HepG2 (cell line): Measurements from ENCODE around the gene SMARCC1. TPM values are rescaled to one million over a fixed set of nuclear protein-coding genes. Genes with fewer than 3 reads are reported as not detected.

Experiments used
- CENPX ChIP-seq: sonication (generic); formaldehyde crosslinking; IDR thresholded peaks from 2 replicates; pipeline ENCODE4 v1.9.0; 2021; ENCODE audit warnings: mild to moderate bottlenecking, missing genetic modification reagents, moderate library complexity
- NRL ChIP-seq: sonication (generic); formaldehyde crosslinking; IDR thresholded peaks from 2 replicates; pipeline ENCODE4 v1.5.0; 2020; ENCODE audit warnings: missing genetic modification reagents, mild to moderate bottlenecking, moderate library complexity, borderline replicate concordance
- RFX1 ChIP-seq: fragments of 450-650 bp; IDR thresholded peaks from 2 replicates; pipeline ENCODE4 v1.6.1; 2017
- SRSF4 ChIP-seq: fragments of 200-400 bp; formaldehyde crosslinking; IDR thresholded peaks from one replicate; pipeline ENCODE4 v1.6.1; 2018; ENCODE audit warnings: mild to moderate bottlenecking, low read depth, low read length, moderate library complexity; ENCODE audit not compliant: poor library complexity, severe bottlenecking
- STAG1 ChIP-seq: sonication (generic); formaldehyde crosslinking; IDR thresholded peaks from 2 replicates; pipeline ENCODE4 v1.4.0; 2020; ENCODE audit warnings: missing genetic modification reagents
- THAP11 ChIP-seq: IDR thresholded peaks from 2 replicates; pipeline ENCODE4 v1.6.1; 2016; ENCODE audit warnings: missing biosample characterization, missing genetic modification reagents
- THAP7 ChIP-seq: sonication (generic); formaldehyde crosslinking; IDR thresholded peaks from 2 replicates; pipeline ENCODE4 v1.8.1; 2023; ENCODE audit warnings: mild to moderate bottlenecking, missing genetic modification reagents
- ZBTB42 ChIP-seq: sonication (generic); formaldehyde crosslinking; IDR thresholded peaks from 2 replicates; pipeline ENCODE4 v1.5.0; 2020; ENCODE audit warnings: mild to moderate bottlenecking, missing genetic modification reagents
- ZNF543 ChIP-seq: sonication (generic); formaldehyde crosslinking; IDR thresholded peaks from 2 replicates; pipeline ENCODE4 v1.4.0; 2020; ENCODE audit warnings: mild to moderate bottlenecking, missing genetic modification reagents
- ZNF629 ChIP-seq: sonication (generic); formaldehyde crosslinking; conservative IDR thresholded peaks from 2 replicates; pipeline ENCODE4 v1.5.0; 2020; ENCODE audit warnings: missing genetic modification reagents
- ZNF747 ChIP-seq: sonication (generic); formaldehyde crosslinking; IDR thresholded peaks from 2 replicates; pipeline ENCODE4 v1.8.1; 2023; ENCODE audit warnings: missing genetic modification reagents, mild to moderate bottlenecking, borderline replicate concordance
- ZNF816 ChIP-seq: sonication (generic); formaldehyde crosslinking; IDR thresholded peaks from 2 replicates; pipeline ENCODE4 v1.8.0; 2022; ENCODE audit warnings: missing genetic modification reagents, mild to moderate bottlenecking, borderline replicate concordance
- polyA plus RNA-seq, 8 experiments: library from polyadenylated mRNA; depleted of rRNA in 3 of 8; stranded (reverse) in 7 of 8; unstranded in 1 of 8; fragments of >200 nt; fragmentation: Illumina TruSeq in 4 of 8; extraction: Trizol in 4 of 8; gene quantifications; 2 replicates each; pipeline versions ENCODE4 v1.2.1 to v1.2.3, GENCODE V29; 2011 to 2016; ENCODE audit warnings: low read depth in 4 of 8, missing spikeins in 1 of 8, mixed read lengths in 1 of 8; ENCODE audit not compliant: insufficient read depth in 1 of 8
- total RNA-seq, 5 experiments: library from RNA; depleted of rRNA; stranded (reverse); fragments of >200 nt; fragmentation: Illumina TruSeq; extraction: Trizol; gene quantifications; 2 replicates each; pipeline ENCODE4 v1.2.3, GENCODE V29; 2016; ENCODE audit warnings: low read depth in 1 of 5
- TF ChIP-seq, protein P1 (sequence below): sonication (generic); formaldehyde crosslinking; IDR thresholded peaks from 2 replicates; pipeline ENCODE4 v1.8.0; 2022; ENCODE audit warnings: missing genetic modification reagents, mild to moderate bottlenecking, inconsistent platforms, borderline replicate concordance
- TF ChIP-seq, protein P2 (sequence below): sonication (generic); formaldehyde crosslinking; IDR thresholded peaks from 2 replicates; pipeline ENCODE4 v1.5.0; 2020; ENCODE audit warnings: mild to moderate bottlenecking, missing genetic modification reagents, borderline replicate concordance
- TF ChIP-seq, protein P3 (sequence below): IDR thresholded peaks from 2 replicates; pipeline ENCODE4 v1.6.1; 2016; ENCODE audit warnings: missing compliant biosample characterization, missing genetic modification reagents, borderline replicate concordance
- TF ChIP-seq, protein P4 (sequence below): IDR thresholded peaks from 2 replicates; pipeline ENCODE4 v1.6.1; 2012; ENCODE audit warnings: low read length, improper control_type of control experiment

The SMARCC1 gene
- total and polyA plus RNA-seq, 2 of the 13 experiments (the other 11 are each of a cell fraction or from before 2014, with no cell fraction given) = 47.9 to 58.4 TPM

GRCh38 chr3:47824541-47825473, 43.1 kb upstream of the SMARCC1 start (continued):
- TF ChIP-seq, protein P1, sequence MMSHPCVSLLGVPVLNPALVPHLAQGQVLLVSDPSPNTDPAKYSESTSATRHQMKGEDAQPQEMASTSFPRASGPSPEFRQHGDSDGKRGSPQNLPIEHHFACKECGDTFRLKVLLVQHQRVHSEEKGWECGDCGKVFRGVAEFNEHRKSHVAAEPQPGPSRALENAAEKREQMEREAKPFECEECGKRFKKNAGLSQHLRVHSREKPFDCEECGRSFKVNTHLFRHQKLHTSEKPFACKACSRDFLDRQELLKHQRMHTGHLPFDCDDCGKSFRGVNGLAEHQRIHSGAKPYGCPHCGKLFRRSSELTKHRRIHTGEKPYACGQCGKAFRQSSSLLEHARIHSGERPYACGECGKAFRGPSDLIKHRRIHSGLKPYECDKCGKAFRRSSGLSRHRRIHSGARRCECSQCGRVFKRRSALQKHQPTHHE (CRISPR knock-in tag) = no peak
- TF ChIP-seq CENPX (CRISPR knock-in tag) (no peak), ZBTB42 (0 out of 2 replicates have a peak, but pooled peaks have one; percentile 35), SRSF4 (no peak), THAP11 (CRISPR knock-in tag) (peak; percentile 93), ZNF629 (CRISPR knock-in tag) (no peak), STAG1 (CRISPR knock-in tag) (peak; percentile 59), ZNF747 (CRISPR knock-in tag) (peak; percentile 66; the same call in 1 of the 2 replicates), RFX1 (no peak), ZNF816 (CRISPR knock-in tag) (no peak; the same call in 1 of the 2 replicates), ZNF543 (peak; percentile 58; the same call in 1 of the 2 replicates), THAP7 (peak; percentile 91), NRL (0 out of 2 replicates have a peak, but pooled peaks have one; percentile 57)
- TF ChIP-seq, protein P2, sequence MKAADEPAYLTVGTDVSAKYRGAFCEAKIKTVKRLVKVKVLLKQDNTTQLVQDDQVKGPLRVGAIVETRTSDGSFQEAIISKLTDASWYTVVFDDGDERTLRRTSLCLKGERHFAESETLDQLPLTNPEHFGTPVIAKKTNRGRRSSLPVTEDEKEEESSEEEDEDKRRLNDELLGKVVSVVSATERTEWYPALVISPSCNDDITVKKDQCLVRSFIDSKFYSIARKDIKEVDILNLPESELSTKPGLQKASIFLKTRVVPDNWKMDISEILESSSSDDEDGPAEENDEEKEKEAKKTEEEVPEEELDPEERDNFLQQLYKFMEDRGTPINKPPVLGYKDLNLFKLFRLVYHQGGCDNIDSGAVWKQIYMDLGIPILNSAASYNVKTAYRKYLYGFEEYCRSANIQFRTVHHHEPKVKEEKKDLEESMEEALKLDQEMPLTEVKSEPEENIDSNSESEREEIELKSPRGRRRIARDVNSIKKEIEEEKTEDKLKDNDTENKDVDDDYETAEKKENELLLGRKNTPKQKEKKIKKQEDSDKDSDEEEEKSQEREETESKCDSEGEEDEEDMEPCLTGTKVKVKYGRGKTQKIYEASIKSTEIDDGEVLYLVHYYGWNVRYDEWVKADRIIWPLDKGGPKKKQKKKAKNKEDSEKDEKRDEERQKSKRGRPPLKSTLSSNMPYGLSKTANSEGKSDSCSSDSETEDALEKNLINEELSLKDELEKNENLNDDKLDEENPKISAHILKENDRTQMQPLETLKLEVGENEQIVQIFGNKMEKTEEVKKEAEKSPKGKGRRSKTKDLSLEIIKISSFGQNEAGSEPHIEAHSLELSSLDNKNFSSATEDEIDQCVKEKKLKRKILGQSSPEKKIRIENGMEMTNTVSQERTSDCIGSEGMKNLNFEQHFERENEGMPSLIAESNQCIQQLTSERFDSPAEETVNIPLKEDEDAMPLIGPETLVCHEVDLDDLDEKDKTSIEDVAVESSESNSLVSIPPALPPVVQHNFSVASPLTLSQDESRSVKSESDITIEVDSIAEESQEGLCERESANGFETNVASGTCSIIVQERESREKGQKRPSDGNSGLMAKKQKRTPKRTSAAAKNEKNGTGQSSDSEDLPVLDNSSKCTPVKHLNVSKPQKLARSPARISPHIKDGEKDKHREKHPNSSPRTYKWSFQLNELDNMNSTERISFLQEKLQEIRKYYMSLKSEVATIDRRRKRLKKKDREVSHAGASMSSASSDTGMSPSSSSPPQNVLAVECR (CRISPR knock-in tag) = peak; percentile 94
- TF ChIP-seq, protein P3, sequence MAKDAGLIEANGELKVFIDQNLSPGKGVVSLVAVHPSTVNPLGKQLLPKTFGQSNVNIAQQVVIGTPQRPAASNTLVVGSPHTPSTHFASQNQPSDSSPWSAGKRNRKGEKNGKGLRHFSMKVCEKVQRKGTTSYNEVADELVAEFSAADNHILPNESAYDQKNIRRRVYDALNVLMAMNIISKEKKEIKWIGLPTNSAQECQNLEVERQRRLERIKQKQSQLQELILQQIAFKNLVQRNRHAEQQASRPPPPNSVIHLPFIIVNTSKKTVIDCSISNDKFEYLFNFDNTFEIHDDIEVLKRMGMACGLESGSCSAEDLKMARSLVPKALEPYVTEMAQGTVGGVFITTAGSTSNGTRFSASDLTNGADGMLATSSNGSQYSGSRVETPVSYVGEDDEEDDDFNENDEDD (CRISPR knock-in tag) = peak; percentile 81; the same call in 1 of the 2 replicates
- TF ChIP-seq, protein P4, sequence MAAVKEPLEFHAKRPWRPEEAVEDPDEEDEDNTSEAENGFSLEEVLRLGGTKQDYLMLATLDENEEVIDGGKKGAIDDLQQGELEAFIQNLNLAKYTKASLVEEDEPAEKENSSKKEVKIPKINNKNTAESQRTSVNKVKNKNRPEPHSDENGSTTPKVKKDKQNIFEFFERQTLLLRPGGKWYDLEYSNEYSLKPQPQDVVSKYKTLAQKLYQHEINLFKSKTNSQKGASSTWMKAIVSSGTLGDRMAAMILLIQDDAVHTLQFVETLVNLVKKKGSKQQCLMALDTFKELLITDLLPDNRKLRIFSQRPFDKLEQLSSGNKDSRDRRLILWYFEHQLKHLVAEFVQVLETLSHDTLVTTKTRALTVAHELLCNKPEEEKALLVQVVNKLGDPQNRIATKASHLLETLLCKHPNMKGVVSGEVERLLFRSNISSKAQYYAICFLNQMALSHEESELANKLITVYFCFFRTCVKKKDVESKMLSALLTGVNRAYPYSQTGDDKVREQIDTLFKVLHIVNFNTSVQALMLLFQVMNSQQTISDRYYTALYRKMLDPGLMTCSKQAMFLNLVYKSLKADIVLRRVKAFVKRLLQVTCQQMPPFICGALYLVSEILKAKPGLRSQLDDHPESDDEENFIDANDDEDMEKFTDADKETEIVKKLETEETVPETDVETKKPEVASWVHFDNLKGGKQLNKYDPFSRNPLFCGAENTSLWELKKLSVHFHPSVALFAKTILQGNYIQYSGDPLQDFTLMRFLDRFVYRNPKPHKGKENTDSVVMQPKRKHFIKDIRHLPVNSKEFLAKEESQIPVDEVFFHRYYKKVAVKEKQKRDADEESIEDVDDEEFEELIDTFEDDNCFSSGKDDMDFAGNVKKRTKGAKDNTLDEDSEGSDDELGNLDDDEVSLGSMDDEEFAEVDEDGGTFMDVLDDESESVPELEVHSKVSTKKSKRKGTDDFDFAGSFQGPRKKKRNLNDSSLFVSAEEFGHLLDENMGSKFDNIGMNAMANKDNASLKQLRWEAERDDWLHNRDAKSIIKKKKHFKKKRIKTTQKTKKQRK = no peak
